Hindlimb muscle (tissue), 1 donor: Measurements from ENCODE around the gene DAAM1. TPM values are rescaled to one million over a fixed set of nuclear protein-coding genes. Genes with fewer than 3 reads are reported as not detected.
A peak's percentile ranks its signal among the peaks of the same experiment; 100 is the strongest.

ENCODE experiments used
- DNase-seq: peaks from one replicate; pipeline ENCODE4 v3.0.0-alpha.2; 2013
- polyA plus RNA-seq: library from polyadenylated mRNA; unstranded; fragments of 120-200 nt; gene quantifications from one replicate; pipeline ENCODE4 v1.2.1, GENCODE V29; 2013; ENCODE audit not compliant: insufficient read length

The DAAM1 gene
- polyA plus RNA-seq, 1 donor = 45.6 TPM

GRCh38 chr14:59224341-59224740 lies 35.9 kb downstream of the DAAM1 start:
- DNase-seq = no peak

- no peak for DNase-seq
Measured at GRCh38 chr14:59225281-59225680, 36.8 kb downstream of the DAAM1 start.

GRCh38 chr14:59228421-59228820 lies 40.0 kb downstream of the DAAM1 start:
- DNase-seq = peak; percentile 52

DNA sequence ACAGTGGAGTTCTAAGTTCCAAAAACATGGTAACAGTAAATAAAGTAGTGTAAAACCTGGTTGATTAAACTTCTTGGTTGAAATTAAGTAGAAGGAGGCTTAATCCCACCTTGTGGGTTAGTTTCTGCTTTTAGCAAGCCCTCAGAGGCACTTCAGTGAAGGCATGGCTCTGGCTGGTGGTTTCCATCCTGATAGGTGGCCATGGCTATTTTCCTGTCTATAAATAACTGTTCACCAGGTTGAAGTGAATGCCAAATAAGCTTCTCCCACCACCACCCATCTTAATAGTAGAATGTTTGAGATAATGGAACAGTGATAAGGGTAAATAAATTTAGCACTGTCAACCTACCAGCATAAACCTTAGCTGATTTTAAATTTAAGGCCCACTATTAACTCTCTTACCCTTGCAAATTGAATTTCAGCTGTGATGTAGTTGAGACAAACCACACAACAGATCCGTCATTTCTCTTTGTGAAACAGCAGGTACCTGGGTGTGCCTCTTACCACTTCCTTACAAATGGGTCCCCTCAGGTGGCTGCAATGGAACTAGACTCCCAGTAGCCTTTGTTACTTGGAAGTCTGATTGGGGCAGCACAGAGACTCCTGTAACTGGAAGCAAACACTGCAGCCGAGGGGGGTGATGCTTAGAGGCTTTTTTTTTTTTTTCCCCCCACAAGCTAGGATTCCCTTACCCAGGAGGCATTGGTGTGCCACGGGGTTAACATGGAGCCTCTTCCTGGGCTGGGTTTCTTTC lies 41.4 kb downstream of the DAAM1 start:
- no peak for DNase-seq

GRCh38 chr14:59236195-59236594 lies 47.7 kb downstream of the DAAM1 start:
- no peak for DNase-seq

GRCh38 chr14:59238216-59238615 lies 49.7 kb downstream of the DAAM1 start:
- no peak for DNase-seq

- DNase-seq = no peak
Measured at GRCh38 chr14:59239022-59239421, 50.6 kb downstream of the DAAM1 start.

GRCh38 chr14:59240356-59240755 lies 51.9 kb downstream of the DAAM1 start:
- DNase-seq = no peak

DNA sequence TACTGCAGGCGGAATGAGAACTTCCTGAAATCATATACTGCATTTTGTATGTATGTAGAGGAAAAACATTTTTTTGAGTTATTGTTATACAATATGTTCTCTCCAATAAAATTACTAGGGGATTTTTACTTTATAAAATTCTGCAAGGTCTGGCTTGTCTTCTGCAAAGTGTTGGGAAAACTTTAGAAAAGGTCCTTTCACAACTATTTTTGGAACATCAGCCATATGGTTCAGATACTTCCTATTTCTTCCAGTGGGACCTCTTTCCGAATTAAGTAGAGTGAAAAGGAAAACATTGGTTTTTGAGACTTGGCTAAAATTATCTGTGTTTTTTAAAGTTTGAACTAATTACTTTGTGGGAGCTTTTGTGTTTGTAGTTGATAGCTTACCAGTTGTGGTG lies 52.7 kb downstream of the DAAM1 start:
- peak; percentile 30 for DNase-seq

- DNase-seq = no peak
Measured at GRCh38 chr14:59243174-59243573, 54.7 kb downstream of the DAAM1 start.

DNA sequence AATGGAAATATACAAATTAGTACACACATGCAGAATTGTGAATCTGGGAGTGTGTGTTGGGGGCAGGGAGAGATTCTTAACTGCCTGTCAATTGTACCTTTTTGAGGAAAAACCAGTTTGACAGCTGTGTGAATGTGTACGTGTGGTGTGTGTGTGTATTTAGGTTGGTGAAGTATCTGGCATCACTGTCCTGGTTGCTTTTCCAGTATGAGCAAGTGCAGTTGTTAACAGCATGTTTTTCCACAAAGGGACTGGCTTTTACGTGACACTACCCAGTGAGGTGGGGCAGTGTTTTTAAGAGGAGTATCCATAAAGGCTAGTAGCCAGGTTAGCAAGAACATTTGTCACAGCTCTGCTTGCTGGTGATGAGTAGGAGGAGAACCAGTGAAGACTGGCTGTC lies 56.1 kb downstream of the DAAM1 start:
- no peak for DNase-seq

DNA sequence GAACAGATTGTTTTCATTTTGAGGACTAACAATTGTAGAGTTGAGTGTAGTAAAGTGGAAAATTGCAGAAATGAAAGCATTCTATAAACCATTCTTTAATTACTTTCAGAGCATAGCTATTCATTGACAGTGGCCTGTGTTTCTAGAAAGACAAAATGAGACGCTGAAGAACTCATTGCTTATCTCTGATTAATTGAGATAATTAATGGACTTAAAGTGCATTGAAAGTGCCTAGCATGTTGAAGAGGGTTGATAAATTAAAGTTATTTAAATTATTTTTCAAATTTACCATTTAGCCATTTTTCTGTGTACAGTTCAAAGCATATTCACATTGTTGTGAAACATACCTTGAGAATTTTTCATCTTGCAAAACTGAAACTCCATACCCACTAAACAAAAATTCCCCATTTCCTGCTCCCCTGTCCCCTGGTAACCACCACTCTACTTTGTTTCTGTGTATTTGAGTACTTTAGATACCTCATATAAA lies 57.4 kb downstream of the DAAM1 start:
- DNase-seq = no peak

GRCh38 chr14:59246566-59246965 lies 58.1 kb downstream of the DAAM1 start:
- no peak for DNase-seq

DNA sequence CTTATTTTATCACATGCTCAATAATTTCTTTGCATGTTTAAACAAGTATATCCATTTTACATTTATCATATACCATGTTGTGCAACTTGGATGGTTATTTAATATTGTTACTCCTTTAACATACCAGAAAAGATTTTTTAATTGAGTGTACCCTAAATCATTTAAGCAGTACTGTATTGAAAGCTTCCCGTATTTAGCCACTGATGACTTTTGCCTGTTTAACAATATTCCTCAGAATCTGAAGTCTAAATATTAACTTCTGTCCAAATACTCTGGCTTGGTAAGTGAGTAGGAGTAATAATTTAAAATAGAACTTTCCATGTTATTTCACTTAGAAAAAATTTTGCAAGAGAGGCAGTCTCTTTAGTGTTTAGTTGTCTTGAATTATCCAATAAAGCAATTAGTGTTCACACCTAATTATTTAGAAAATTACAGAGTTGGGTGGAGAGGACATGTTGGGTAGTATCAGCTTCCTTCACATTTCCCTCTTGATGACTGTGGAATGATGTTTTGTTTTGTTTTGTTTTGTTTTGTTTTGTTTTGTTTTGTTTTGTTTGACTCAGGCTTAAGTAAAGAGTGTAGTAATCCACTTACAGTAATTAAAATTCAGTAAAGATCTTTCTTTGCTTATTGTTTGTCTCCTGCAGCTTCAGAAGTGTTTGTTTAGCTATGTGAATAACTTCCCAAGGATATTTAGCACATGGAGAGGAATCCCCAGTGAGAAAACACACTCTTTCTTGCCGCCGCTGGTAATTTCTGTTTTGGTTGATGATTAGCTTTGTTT lies 59.5 kb downstream of the DAAM1 start:
- DNase-seq = no peak

- no peak for DNase-seq
Measured at GRCh38 chr14:59249029-59249428, 60.6 kb downstream of the DAAM1 start.

- DNase-seq = no peak
Measured at GRCh38 chr14:59251811-59252771, 63.6 kb downstream of the DAAM1 start.

DNA sequence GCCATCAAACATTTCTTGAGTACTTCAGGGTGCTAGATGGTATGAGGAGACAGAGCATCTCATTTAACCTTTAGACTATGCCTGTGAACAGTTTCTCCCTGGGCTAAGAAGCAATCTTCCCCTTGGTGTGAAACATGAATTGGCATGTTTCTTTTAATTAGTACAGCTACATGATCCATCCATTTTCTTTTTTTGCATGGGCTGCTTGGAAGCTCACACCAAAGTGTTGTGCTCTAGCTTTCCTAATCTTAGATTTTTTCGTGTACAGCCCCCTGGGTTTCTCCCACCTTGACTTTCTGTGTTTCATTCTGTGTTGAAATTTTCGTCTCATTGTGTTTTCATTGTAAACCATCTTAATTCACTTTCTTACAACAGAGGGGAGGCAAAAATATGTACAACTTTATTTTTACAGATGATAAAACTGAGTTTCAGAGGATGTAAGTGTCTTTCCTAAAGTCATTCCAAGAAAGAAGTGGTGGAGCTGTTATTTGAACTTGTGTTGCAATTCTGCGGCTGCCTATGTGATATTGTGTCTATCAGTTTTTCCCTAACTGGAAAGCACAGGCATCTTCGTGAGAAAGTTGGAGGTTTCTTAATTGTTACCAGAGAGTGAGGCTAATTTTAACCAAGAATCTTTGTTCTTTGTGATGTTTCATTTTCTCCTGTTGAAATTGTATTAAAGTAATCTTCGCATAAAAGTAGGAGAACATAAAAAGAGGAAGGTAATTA lies 64.5 kb downstream of the DAAM1 start:
- no peak for DNase-seq

DNA sequence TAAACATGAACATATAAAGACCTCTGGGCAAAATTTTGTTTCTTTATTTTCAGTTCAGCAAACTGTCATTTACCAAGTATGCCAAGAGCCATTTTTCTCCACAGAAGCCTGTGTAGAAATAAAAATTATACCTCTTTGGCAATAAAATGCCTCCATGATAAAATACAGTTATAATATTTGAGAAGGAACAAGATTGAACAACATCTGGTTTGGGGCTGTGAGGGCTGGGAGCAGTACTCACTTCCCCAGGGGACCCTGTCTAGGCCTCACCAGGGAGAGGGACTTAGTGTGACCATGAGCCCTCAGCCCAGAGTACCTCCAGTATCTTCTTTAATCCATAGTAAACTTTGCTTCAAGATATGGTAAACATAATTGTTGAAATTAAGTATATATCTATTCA lies 65.1 kb downstream of the DAAM1 start:
- DNase-seq = no peak

- DNase-seq = peak; percentile 75
Measured at GRCh38 chr14:59254146-59254910, 65.9 kb downstream of the DAAM1 start.

DNA sequence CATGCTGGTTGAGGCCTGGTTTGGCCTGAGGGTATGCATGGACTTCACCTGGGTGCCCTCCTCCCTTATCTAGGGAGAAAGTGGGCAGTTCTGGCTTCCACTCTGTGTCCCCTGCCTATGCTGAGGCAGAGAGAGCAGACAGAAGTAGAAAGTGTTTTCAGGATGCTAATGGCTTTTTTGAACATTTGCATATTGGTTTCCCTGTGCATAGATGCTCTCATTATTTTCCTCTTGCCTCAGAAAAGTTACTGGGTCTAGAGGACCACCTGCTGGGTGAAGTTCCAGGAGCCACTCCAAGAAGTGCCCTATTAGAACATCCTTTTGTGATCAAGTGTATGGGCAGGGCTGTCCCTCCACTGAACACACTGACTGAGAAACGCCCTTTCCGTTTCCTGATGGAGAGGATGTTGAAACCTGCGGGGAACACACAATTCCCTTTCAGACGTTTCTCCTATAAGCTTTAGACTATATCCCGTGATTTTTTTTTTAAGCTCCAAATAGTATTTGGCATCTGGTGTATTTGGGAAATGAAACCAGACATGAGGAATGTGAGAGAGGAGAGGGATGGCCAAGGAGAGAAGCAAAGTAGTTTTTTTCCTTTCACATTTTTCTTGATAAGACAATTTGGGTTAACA lies 66.6 kb downstream of the DAAM1 start:
- peak; percentile 37 for DNase-seq

DNA sequence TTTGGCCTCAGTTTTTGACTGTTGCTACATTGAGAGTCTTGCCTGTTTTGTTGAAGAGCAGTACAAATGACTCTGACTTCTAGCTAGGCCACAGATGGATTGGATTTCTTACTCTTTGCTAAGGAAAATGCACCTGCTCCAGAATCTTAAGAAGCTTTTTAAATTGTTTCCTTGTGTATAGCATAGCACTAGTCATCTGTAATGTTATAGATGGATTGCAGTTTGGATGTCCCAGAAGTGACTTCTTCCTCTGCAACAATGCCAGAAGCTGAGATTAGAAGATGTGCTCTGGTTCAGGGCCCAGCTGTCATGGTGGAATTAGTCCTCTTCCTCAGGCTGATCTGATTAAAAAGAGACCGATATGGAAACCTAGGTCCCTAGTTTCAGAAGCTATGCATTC lies 67.9 kb downstream of the DAAM1 start:
- no peak for DNase-seq
